HT-29 (cell line): ENCODE measurements around the gene ZNF689. TPM values are rescaled to one million over a fixed set of nuclear protein-coding genes. Genes with fewer than 3 reads are reported as not detected.

Experiments
- DNase-seq: peaks from one replicate; pipeline ENCODE4 v3.0.0-alpha.2; 2015; ENCODE audit warnings: low spot score
- total RNA-seq: library from RNA; depleted of rRNA; stranded (reverse); fragments of >200 nt; shearing (Covaris generic); gene quantifications from 2 replicates; pipeline ENCODE4 v1.2.3, GENCODE V29; 2014; rRNA removed

Gene ZNF689
- total RNA-seq, result 4.9 and 7.7 TPM in 2 replicates

- peak; percentile 98 for DNase-seq
These were observed at the start of gene ZNF689 for GRCh38 chr16:30609926-30610839. TSS of gene ZNF689 (minus strand) at chr16:30610389. CDS start at chr16:30610041, 348 bp downstream.

DNA sequence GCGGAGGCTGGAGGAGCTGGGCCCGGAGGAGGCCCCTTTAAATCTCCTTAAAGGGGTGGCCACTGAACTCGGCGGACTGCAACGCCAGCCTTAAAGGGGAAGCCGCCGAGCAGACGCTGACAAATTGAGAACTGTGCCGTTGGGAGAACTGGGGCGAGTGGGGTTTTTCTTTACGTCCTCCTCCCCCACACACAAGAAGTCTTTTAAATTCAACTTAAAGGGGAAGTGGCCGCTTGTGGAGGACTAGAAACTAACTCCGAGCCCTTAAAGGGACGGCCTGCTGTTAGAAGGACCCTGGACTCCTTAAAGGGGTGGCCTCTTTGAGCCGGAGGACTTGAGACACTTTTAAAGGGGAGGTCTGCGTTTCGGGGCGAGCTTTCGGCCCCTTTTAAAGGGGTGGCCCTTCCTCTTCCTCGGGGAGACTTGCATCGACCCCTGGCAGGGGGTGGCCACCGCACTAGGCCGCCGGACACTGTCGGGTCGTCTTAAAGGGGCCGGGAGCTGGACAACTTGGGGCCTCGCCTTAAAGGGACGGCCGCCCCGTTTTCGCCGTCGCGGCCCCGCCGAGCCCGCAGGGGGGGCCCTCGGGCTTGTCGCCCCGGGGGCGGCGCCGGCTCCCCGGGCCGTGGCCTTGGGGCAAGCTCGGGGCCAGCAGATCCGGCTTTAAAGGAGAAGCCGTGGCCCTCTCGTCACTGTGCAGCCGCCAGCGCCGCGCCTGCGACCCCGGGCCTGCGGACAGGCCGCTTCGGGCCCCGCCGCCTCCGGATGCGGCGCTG lies 48.7 kb upstream of the ZNF689 start:
- peak; percentile 97 for DNase-seq

GRCh38 chr16:30657866-30658730 lies 47.9 kb upstream of the ZNF689 start, which contains the start of gene FBRS:
TSS of gene FBRS (plus strand) at chr16:30658431. CDS start at chr16:30659519, 1,088 bp downstream.
- peak; percentile 99 for DNase-seq

DNA sequence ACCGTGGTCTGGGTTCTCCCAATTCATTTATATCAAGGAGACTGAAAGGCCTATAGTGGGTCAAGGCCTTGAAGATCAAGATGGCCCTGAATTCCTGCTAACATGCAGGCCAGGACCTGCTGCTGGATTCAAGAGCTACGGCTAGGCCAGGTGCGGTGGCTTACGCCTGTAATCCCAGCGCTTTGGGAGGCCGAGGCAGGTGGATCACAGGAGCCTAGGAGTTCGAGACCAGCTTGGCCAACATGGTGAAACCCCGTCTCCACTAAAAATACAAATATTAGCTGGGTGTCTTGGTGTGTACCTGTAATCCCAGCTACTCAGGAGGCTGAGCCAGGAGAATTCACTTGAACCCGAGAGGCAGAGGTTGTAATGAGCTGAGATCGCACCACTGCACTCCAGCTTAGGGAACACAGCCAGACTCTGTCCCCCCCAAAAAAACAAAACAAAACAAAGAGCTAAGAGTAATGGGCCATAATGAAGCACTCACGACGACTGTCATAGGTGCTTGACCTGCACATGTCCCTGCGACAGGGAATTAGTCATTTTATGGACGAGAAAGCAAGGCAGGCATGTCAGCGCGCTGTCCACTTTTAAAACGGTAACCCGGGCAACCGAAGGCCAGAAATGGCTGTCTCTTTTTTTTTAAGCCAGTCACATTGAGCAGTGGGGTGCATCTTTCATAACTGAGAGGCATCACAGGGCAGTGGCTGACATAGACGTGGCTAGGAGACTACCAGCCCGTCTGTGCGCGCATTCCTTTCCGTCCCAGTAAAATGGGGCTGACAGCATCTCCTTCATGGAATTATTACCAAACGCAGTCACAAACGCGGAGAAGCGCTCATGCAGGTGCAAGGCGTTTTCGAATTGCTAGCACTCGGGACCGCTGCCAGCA lies 47.0 kb upstream of the ZNF689 start:
- DNase-seq, result no peak

- DNase-seq, result no peak
These were observed 46.2 kb upstream of the ZNF689 start for GRCh38 chr16:30656388-30656787.

DNA sequence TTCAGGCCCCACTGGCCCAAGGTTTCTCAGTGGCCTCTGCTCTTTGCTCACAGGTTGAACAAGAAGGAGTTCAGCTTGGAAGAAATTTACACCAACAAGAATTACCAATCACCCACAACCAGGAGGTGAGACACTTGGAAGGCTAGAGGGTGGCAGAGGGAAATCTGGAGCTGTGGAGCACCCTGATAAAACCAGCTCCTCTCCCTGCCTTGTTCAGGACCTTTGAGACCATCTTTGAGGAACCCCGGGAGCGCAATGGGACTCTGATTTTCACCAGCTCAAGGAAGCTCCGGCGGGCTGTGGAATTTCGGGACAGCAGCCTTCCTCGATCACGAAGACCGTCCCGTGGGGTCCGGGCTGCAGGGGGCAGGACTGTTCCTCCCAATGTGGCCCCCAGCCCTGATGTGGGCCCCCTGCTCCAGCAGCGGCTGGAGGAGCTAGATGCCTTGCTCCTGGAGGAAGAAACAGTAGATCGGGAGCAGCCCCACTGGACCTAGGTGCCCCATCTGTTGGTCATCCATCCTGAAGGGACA lies 45.7 kb upstream of the ZNF689 start:
- DNase-seq, result no peak

- no peak for DNase-seq
These were observed 44.7 kb upstream of the ZNF689 start for GRCh38 chr16:30654856-30655255.

- no peak for DNase-seq
These were observed 42.5 kb upstream of the ZNF689 start for GRCh38 chr16:30652718-30653117.

DNA sequence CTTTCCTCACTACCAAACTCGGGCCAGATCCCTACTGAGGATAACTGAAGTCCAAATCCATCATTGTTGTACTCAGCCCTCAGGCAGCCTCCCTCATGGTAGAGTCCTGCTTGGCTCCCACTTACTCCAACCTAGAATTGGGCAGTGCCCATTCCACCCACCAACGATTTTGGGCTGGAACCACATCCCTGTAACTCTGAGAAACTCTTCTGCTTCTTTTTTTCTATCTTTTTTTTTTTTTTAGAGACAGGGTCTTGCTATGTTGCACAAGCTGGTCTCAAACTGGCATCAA lies 41.8 kb upstream of the ZNF689 start:
- DNase-seq, result no peak

DNA sequence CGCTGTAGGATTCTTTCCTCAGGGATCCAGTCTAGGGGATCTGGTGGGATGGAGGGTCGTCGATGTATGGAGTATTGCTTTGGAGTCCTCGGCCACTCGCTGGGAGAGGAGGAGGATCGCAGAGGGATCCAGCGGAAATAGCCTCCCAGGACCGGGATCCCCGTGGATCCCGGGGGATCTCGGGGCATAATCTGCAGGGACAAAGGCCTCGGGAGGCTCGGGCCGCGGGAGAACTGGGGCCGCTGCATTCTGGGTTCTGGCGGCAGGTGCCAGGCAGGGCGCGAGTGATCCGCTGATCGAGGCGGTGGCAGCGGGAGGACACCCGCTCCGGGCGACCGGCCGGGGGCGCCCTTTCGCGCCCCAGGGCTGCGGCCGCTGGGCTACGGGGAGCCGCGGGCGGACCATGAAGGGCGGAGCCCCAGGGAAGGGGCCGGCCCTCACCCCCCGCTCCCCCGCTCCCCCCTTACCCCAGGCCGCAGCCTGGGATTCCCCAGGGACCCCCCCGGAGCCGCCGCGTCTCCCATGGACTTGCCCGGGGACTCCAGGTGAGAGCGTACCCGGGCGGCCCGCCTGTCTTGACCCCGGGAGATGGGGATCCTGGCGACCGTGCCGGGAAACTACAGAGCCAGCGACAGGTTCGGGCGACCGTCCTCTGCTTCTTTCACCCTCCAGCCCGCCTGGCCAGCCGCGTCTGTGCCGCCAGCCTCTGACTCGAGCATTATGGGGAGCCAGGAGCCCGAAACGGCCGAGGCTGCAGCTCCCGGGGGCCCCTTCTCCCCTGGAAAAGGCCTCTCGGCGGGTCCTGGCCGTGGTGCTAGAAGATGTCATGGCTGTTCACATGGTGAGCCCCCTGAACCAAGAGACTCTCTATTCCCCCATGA lies 41.2 kb upstream of the ZNF689 start:
- peak; percentile 77 for DNase-seq

GRCh38 chr16:30650369-30651123 lies 40.4 kb upstream of the ZNF689 start, which contains the start of gene PRR14:
TSS of gene PRR14 (plus strand) at chr16:30650960. CDS start at chr16:30651646, 686 bp downstream.
- peak; percentile 99 for DNase-seq

- no peak for DNase-seq
These were observed 39.7 kb upstream of the ZNF689 start for GRCh38 chr16:30649725-30650368.

- DNase-seq, result no peak
These were observed 37.0 kb upstream of the ZNF689 start for GRCh38 chr16:30647274-30647571.

- no peak for DNase-seq
These were observed 35.5 kb upstream of the ZNF689 start for GRCh38 chr16:30645727-30646126.

GRCh38 chr16:30644334-30644830 lies 34.2 kb upstream of the ZNF689 start:
- DNase-seq, result no peak

DNA sequence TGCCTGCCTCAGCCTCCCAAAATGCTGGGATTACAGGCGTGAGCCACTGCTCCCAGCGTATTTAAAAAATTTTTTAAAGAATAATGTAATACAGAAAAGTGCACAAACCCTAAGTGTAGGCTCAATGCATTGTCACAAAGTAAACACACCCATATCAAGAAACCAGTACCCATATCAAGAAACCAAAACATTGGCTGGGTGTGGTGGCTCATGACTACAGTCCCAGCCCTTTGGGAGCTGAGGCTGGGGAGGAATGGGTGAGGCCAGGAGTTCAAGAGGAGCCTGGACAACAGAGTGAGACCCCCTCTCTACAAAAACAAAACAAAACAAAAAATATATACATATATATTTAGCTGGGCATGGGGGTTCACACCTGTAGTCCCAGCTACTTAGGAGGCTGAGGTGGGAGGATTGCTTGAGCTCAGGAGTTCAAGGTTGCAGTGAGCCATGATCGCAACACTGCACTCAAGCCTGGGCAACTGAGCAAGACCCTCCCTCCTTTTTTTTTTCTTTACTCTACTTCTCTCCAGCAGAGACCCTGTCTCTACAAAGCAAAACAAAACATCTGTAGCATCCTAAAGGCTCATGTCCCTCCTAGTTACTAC lies 31.3 kb upstream of the ZNF689 start:
- no peak for DNase-seq

GRCh38 chr16:30637944-30638343 lies 27.8 kb upstream of the ZNF689 start:
- peak; percentile 68 for DNase-seq
